ENCODE results near the gene LUZP2.

The LUZP2 gene

DNA sequence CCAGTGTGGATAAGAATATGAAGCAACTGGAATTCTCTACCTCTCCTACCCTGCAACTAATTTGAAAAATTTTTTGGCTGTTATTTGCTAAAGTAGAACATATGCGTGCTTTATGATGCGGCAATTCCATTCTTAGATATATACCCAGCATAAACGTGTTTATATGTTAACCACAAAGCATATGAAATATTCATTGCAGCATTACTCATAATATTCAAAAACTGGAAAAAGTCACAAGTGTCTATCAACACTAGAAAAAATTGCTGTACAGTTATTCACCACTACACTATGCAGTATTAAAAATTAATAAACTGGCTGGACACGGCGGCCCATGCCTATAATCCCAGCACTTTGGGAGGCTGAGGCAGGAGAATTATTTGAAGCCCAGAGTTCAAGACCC lies 226.4 kb downstream of the LUZP2 start:
- H3K23ac ChIP-seq (ENCODE audit: low read length), result no peak overlapping the region
- H3K27me3 ChIP-seq (ENCODE audit: insufficient read depth, low read length, poor library complexity), result no peaks in the 10 kb centered on the region
- no CpG with 5 or more reads among the region's 5 CpGs for WGBS (ENCODE audit: extremely low coverage, insufficient coverage, low lambda C conversion rate)
- no peak overlapping the region for H2BK120ac ChIP-seq (ENCODE audit: low read depth, low read length)
- no peak for DNase-seq
- no peaks in the 10 kb centered on the region for H3K79me1 ChIP-seq (ENCODE audit: low read length)
- H3K4me1 ChIP-seq (ENCODE audit: control insufficient read depth, low read depth, low read length), result no peaks in the 10 kb centered on the region
- no peak overlapping the region for H2AK5ac ChIP-seq (ENCODE audit: low read length)
- H4K8ac ChIP-seq (ENCODE audit: low read depth, low read length), result no peak overlapping the region
- H2BK15ac ChIP-seq (replicated peaks; ENCODE audit: low read depth), result no peak overlapping the region
- no peak overlapping the region for H3K4me3 ChIP-seq (ENCODE audit: low read length)
- no peak overlapping the region for H3K56ac ChIP-seq (ENCODE audit: low read length)
- H3K18ac ChIP-seq (ENCODE audit: low read length), result no peak overlapping the region
- no peaks in the 10 kb centered on the region for H3K79me2 ChIP-seq (ENCODE audit: control insufficient read depth, insufficient read depth, low read length)
- H3K36me3 ChIP-seq (ENCODE audit: control insufficient read depth, insufficient read depth, low read length), result no peaks in the 10 kb centered on the region
- no peak overlapping the region for H3K9ac ChIP-seq (ENCODE audit: low read length)
- H3K27ac ChIP-seq (ENCODE audit: low read depth, low read length), result no peak overlapping the region
- no peak overlapping the region for H3K4me2 ChIP-seq (ENCODE audit: low read length)
- no peak overlapping the region for H4K5ac ChIP-seq (ENCODE audit: low read length)
- no peak overlapping the region for H2BK5ac ChIP-seq (ENCODE audit: low read length)
- H3K4ac ChIP-seq (ENCODE audit: low read depth, low read length), result no peak overlapping the region

GRCh38 chr11:24731554-24731953 lies 234.7 kb downstream of the LUZP2 start:
- no peak overlapping the region for H2BK5ac ChIP-seq (ENCODE audit: low read length)
- H3K23ac ChIP-seq (ENCODE audit: low read length), result no peak overlapping the region
- no peak overlapping the region for H3K27ac ChIP-seq (ENCODE audit: low read depth, low read length)
- H2AK5ac ChIP-seq (ENCODE audit: low read length), result no peak overlapping the region
- H4K5ac ChIP-seq (ENCODE audit: low read length), result no peak overlapping the region
- H3K4me1 ChIP-seq (ENCODE audit: control insufficient read depth, low read depth, low read length), result no peaks in the 10 kb centered on the region
- H3K56ac ChIP-seq (ENCODE audit: low read length), result no peak overlapping the region
- no peaks in the 10 kb centered on the region for H3K27me3 ChIP-seq (ENCODE audit: insufficient read depth, low read length, poor library complexity)
- H2BK120ac ChIP-seq (ENCODE audit: low read depth, low read length), result no peak overlapping the region
- no peaks in the 10 kb centered on the region for H3K36me3 ChIP-seq (ENCODE audit: control insufficient read depth, insufficient read depth, low read length)
- H3K4ac ChIP-seq (ENCODE audit: low read depth, low read length), result no peak overlapping the region
- no peak for DNase-seq
- H4K8ac ChIP-seq (ENCODE audit: low read depth, low read length), result no peak overlapping the region
- H2BK15ac ChIP-seq (replicated peaks; ENCODE audit: low read depth), result no peak overlapping the region
- no peak overlapping the region for H3K4me3 ChIP-seq (ENCODE audit: low read length)
- no peaks in the 10 kb centered on the region for H3K79me2 ChIP-seq (ENCODE audit: control insufficient read depth, insufficient read depth, low read length)
- no peak overlapping the region for H3K18ac ChIP-seq (ENCODE audit: low read length)
- no peak overlapping the region for H3K9ac ChIP-seq (ENCODE audit: low read length)
- H3K4me2 ChIP-seq (ENCODE audit: low read length), result no peak overlapping the region
- no peaks in the 10 kb centered on the region for H3K79me1 ChIP-seq (ENCODE audit: low read length)
- no CpG with 5 or more reads among the region's 1 CpG for WGBS (ENCODE audit: extremely low coverage, insufficient coverage, low lambda C conversion rate)

DNA sequence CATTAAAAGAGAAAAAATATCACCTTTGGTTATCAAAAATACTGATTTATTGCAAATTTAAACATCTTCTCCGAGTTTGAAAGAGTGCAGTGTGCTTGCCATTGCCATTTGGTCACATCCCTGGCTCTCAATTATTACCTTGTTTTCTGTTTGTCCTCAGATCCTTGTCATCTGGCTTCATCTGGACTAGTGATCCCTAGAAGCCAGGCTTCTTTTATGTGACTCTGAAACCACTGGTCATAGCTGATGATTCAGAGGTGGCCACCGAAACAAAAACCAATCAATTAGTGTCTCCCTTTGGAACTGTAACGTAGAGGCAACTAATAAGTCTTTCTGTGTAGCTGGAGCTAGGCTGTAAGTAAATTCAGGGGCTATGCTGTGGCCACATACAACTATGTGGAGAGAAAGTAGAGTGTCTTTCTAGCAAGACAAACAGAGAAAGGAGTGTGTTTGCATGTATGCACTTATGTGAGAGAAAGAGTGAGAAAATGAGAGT lies 237.9 kb downstream of the LUZP2 start:
- H3K79me1 ChIP-seq (ENCODE audit: low read length), result no peaks in the 10 kb centered on the region

GRCh38 chr11:24738972-24739371 lies 242.1 kb downstream of the LUZP2 start:
- no peak overlapping the region for H2AK5ac ChIP-seq (ENCODE audit: low read length)
- no peak overlapping the region for H3K23ac ChIP-seq (ENCODE audit: low read length)
- no peak for DNase-seq
- no peak overlapping the region for H3K4me3 ChIP-seq (ENCODE audit: low read length)
- no peak overlapping the region for H3K4me2 ChIP-seq (ENCODE audit: low read length)
- H3K79me1 ChIP-seq (ENCODE audit: low read length), result no peaks in the 10 kb centered on the region
- no peak overlapping the region for H2BK15ac ChIP-seq (replicated peaks; ENCODE audit: low read depth)
- no peak overlapping the region for H2BK5ac ChIP-seq (ENCODE audit: low read length)
- H2BK120ac ChIP-seq (ENCODE audit: low read depth, low read length), result no peak overlapping the region
- no peak overlapping the region for H3K18ac ChIP-seq (ENCODE audit: low read length)
- H3K9ac ChIP-seq (ENCODE audit: low read length), result no peak overlapping the region
- no peak overlapping the region for H4K5ac ChIP-seq (ENCODE audit: low read length)
- no peak overlapping the region for H3K4ac ChIP-seq (ENCODE audit: low read depth, low read length)
- H3K79me2 ChIP-seq (ENCODE audit: control insufficient read depth, insufficient read depth, low read length), result no peaks in the 10 kb centered on the region
- H3K27ac ChIP-seq (ENCODE audit: low read depth, low read length), result no peak overlapping the region
- WGBS (ENCODE audit: extremely low coverage, insufficient coverage, low lambda C conversion rate), result no CpG with 5 or more reads among the region's 2 CpGs
- no peaks in the 10 kb centered on the region for H3K36me3 ChIP-seq (ENCODE audit: control insufficient read depth, insufficient read depth, low read length)
- no peaks in the 10 kb centered on the region for H3K4me1 ChIP-seq (ENCODE audit: control insufficient read depth, low read depth, low read length)
- no peak overlapping the region for H3K56ac ChIP-seq (ENCODE audit: low read length)
- H4K8ac ChIP-seq (ENCODE audit: low read depth, low read length), result no peak overlapping the region
- H3K27me3 ChIP-seq (ENCODE audit: insufficient read depth, low read length, poor library complexity), result no peaks in the 10 kb centered on the region

More for the DNA sequence above, 237.9 kb downstream of the LUZP2 start:
- DNase-seq, result no peak
- Histone ChIP-seq H3K4me3 (ENCODE audit: low read length) (no peak overlapping the region), H3K4me1 (ENCODE audit: control insufficient read depth, low read depth, low read length) (no peaks in the 10 kb centered on the region), H3K9ac (ENCODE audit: low read length) (no peak overlapping the region), H3K4me2 (ENCODE audit: low read length) (no peak overlapping the region), H4K8ac (ENCODE audit: low read depth, low read length) (no peak overlapping the region), H3K23ac (ENCODE audit: low read length) (no peak overlapping the region), H2BK15ac (replicated peaks; ENCODE audit: low read depth) (no peak overlapping the region), H3K79me2 (ENCODE audit: control insufficient read depth, insufficient read depth, low read length) (no peaks in the 10 kb centered on the region), H3K18ac (ENCODE audit: low read length) (no peak overlapping the region), H4K5ac (ENCODE audit: low read length) (no peak overlapping the region), H3K27ac (ENCODE audit: low read depth, low read length) (no peak overlapping the region), H2BK5ac (ENCODE audit: low read length) (no peak overlapping the region), H2AK5ac (ENCODE audit: low read length) (no peak overlapping the region), H3K56ac (ENCODE audit: low read length) (no peak overlapping the region), H2BK120ac (ENCODE audit: low read depth, low read length) (no peak overlapping the region), H3K27me3 (ENCODE audit: insufficient read depth, low read length, poor library complexity) (no peaks in the 10 kb centered on the region), H3K36me3 (ENCODE audit: control insufficient read depth, insufficient read depth, low read length) (no peaks in the 10 kb centered on the region), H3K4ac (ENCODE audit: low read depth, low read length) (no peak overlapping the region)
- WGBS (ENCODE audit: extremely low coverage, insufficient coverage, low lambda C conversion rate), result no CpG with 5 or more reads among the region's 3 CpGs

GRCh38 chr11:24739637-24740036 lies 242.8 kb downstream of the LUZP2 start:
- H3K4ac ChIP-seq (ENCODE audit: low read depth, low read length), result no peak overlapping the region
- H3K4me3 ChIP-seq (ENCODE audit: low read length), result no peak overlapping the region
- no peaks in the 10 kb centered on the region for H3K36me3 ChIP-seq (ENCODE audit: control insufficient read depth, insufficient read depth, low read length)
- H2AK5ac ChIP-seq (ENCODE audit: low read length), result no peak overlapping the region
- H3K18ac ChIP-seq (ENCODE audit: low read length), result no peak overlapping the region
- H3K27me3 ChIP-seq (ENCODE audit: insufficient read depth, low read length, poor library complexity), result no peaks in the 10 kb centered on the region
- no peak overlapping the region for H3K9ac ChIP-seq (ENCODE audit: low read length)
- no peak overlapping the region for H3K27ac ChIP-seq (ENCODE audit: low read depth, low read length)
- H2BK5ac ChIP-seq (ENCODE audit: low read length), result no peak overlapping the region
- no CpG with 5 or more reads among the region's 4 CpGs for WGBS (ENCODE audit: extremely low coverage, insufficient coverage, low lambda C conversion rate)
- H3K79me2 ChIP-seq (ENCODE audit: control insufficient read depth, insufficient read depth, low read length), result no peaks in the 10 kb centered on the region
- H2BK120ac ChIP-seq (ENCODE audit: low read depth, low read length), result no peak overlapping the region
- H3K23ac ChIP-seq (ENCODE audit: low read length), result no peak overlapping the region
- no peaks in the 10 kb centered on the region for H3K4me1 ChIP-seq (ENCODE audit: control insufficient read depth, low read depth, low read length)
- no peaks in the 10 kb centered on the region for H3K79me1 ChIP-seq (ENCODE audit: low read length)
- no peak overlapping the region for H3K56ac ChIP-seq (ENCODE audit: low read length)
- DNase-seq, result no peak
- no peak overlapping the region for H2BK15ac ChIP-seq (replicated peaks; ENCODE audit: low read depth)
- no peak overlapping the region for H4K5ac ChIP-seq (ENCODE audit: low read length)
- H4K8ac ChIP-seq (ENCODE audit: low read depth, low read length), result no peak overlapping the region
- no peak overlapping the region for H3K4me2 ChIP-seq (ENCODE audit: low read length)

Measured in mesendoderm (in vitro differentiated cells).